ENCODE data around the gene VPS37D.
"Not testable (repeated sequence)": the region's sequence is repeated elsewhere in the genome, so short reads cannot be mapped to it uniquely, and the experiment has no call there.

VPS37D gene

DNA sequence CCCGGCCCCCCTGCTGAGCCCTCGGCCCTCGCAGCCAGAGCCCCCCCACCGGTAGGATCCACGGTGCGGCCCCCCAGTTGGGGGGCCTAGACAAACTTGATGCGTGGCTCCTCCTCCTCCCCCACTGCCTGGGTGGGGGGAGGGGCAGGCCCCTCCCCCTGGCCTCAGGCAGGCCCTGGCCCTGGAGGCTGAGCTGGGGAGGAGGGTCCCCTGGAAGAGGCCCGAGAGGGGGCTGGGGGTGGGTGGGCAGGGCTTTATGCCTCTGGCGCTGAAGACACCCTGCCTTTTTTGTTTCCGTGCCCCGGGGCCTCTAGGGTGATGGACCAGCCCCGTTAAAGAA is 3.7 kb downstream of the VPS37D start:
- no peak overlapping the region for H3K4me3 ChIP-seq (ENCODE audit: low read length)
- TF ChIP-seq, protein P1, sequence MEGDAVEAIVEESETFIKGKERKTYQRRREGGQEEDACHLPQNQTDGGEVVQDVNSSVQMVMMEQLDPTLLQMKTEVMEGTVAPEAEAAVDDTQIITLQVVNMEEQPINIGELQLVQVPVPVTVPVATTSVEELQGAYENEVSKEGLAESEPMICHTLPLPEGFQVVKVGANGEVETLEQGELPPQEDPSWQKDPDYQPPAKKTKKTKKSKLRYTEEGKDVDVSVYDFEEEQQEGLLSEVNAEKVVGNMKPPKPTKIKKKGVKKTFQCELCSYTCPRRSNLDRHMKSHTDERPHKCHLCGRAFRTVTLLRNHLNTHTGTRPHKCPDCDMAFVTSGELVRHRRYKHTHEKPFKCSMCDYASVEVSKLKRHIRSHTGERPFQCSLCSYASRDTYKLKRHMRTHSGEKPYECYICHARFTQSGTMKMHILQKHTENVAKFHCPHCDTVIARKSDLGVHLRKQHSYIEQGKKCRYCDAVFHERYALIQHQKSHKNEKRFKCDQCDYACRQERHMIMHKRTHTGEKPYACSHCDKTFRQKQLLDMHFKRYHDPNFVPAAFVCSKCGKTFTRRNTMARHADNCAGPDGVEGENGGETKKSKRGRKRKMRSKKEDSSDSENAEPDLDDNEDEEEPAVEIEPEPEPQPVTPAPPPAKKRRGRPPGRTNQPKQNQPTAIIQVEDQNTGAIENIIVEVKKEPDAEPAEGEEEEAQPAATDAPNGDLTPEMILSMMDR (IDR thresholded peaks at IDR 0.05; ENCODE audit: insufficient read depth, low read depth, low read length, missing control alignments) = no peak
- no peak for DNase-seq (ENCODE audit: low read depth)

DNA sequence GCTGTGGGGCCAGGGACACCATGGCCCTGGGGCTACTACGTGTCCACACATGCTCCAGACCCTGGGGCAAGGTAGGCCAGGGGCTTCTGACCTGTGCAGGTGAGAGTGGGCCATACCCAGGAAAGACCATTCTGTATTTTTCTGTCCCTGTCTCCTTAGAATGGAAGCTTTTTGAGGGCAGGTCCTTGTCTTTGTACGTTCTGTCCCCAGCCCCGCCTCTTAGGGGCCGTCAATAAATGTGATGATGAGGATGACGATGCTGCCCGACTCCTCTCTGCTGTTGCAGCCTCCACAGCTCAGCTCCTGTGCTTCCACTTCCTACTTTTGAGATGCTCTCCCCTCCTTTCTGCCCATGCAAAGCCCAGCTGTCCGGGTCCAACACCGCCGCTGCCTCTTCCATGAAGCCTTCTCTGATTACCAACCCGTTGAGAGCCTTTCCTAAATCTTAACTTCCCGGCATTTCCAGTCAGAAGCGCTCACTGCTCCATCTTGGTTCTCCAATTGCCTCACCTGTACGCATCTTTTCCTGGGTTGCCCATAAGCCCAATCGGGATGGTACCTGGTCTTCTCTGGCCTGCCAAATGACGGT is 4.3 kb downstream of the VPS37D start:
- no peak overlapping the region for H3K4me3 ChIP-seq (ENCODE audit: low read length)
- no peak for DNase-seq (ENCODE audit: low read depth)
- TF ChIP-seq, protein P1 (IDR thresholded peaks at IDR 0.05; ENCODE audit: insufficient read depth, low read depth, low read length, missing control alignments) = no peak

DNA sequence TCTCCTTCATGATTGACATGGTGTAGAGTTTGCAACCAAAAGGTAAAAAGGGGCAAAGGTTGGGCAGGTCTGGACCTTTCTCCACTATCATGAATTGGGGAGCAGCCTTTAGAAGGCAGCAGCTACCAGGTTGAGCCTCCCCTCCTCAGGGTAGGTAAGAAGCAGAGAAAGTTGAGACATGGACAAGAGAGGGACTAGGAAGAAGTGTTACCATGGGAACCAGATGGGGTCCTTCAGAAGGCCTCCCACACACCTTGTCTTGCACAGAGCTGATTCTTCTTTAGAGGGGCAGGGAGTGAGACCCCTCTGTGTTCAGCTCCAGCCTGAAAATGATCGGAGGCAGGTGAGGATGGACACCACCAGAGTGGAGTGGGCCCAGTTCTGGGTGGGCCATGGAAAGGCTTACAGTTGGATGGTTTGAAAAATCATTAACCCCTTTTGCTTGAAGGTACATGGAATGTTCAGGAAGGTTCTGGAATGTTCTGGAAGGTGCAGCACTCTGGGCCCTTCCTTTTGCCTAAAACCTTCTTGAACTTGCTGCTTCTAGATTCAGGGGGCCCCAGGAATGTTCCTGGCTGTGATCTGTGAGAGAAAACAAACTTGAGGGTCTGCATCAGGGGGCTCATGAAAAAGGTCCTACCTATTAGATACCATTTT is 7.0 kb downstream of the VPS37D start:
- TF ChIP-seq, protein P1 (IDR thresholded peaks at IDR 0.05; ENCODE audit: insufficient read depth, low read depth, low read length, missing control alignments) = no peak
- no peak overlapping the region for H3K4me3 ChIP-seq (ENCODE audit: low read length)
- DNase-seq (ENCODE audit: low read depth) = no peak

DNA sequence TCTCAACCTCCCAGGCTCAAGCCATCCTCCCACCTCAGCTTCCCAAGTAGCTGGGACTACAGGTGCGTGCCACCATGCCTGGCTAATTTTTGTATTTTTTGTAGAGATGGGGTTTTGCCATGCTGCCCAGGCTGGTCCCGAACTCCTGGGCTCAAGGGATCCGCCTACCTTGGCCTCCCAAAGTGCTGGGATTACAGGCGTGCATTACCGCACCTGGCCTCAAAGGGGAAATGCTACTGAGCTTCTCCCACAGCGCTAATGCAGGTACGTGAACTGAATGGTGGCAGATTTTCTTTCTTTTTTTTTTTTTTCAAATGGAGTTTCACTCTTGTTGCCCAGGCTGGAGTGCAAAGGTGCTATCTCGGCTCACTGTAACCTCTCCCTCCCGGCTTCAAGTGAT is 8.4 kb downstream of the VPS37D start:
- H3K4me3 ChIP-seq (ENCODE audit: low read length); DNase-seq (ENCODE audit: low read depth): not testable (repeated sequence)

DNA sequence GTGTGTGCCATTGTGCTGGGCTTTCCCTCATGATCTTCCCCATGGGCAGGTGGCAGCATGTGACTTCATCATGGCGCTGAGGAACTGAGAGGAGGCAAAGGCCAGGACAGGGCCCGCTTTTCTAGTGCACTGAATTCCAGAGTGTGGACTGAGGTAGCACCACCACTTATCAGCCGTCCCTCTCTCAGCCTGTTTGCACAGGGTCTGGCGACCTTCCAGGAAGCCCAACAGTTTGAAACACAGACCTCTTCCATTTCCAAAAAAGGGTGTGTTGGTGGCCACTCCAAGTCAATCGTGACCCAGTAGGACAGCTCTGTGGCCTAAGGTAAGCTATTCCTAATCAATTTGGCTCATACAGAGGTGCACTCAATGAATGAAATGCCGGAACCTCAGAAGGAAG is 11.2 kb downstream of the VPS37D start:
- TF ChIP-seq, protein P1 (IDR thresholded peaks at IDR 0.05; ENCODE audit: insufficient read depth, low read depth, low read length, missing control alignments) = no peak
- no peak overlapping the region for H3K4me3 ChIP-seq (ENCODE audit: low read length)
- DNase-seq (ENCODE audit: low read depth) = no peak

DNA sequence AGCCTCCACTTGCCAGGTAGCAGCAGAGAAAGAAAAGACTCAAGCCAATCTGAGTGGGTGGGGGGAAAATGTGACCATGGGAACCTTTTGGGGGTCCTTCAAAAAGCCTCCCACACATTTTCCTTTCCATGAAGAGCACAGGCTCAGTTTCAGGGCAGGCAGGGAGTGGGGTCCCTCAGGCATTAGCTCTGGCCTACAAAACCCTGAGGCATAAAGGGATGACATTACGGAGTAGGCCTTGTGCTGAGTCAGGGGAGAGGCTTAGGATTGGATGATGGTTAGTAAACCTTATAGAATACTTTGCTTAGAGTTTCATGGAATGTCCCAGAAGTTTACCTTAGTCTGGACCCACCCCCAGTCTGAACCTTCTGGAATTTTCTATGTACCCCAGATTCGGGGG is 12.1 kb downstream of the VPS37D start:
- DNase-seq (ENCODE audit: low read depth) = peak; percentile 11
- H3K4me3 ChIP-seq (ENCODE audit: low read length) = no peak overlapping the region
- TF ChIP-seq, protein P1 (IDR thresholded peaks at IDR 0.05; ENCODE audit: insufficient read depth, low read depth, low read length, missing control alignments) = no peak

DNA sequence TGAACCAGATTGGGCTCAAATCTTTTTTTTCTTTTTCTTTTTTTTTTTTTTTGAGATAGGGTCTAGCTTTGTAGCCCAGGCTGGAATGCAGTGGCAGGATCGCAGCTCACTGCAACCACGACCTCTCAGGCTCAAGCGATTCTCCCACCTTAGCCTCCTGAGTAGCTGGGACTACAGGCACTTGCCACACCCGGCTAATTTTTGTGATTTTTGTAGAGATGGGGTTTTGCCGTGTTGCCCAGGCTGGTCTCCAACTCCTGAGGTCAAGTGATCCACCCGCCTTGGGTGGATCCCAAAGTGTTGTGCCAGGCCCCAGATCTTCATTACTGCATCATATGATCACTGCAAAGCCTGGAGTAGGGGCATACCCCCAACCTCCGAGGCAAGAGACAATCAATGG is 12.9 kb downstream of the VPS37D start:
- H3K4me3 ChIP-seq (ENCODE audit: low read length) = no peak overlapping the region

More for the DNA sequence above, 12.9 kb downstream of the VPS37D start:
- TF ChIP-seq, protein P1 (IDR thresholded peaks at IDR 0.05; ENCODE audit: insufficient read depth, low read depth, low read length, missing control alignments) = no peak
- no peak for DNase-seq (ENCODE audit: low read depth)

All from epithelial cell of esophagus (primary cell).